SU-DHL-6 (cell line): Measurements from ENCODE around the gene NID1.
"Not testable (repeated sequence)": the region's sequence is repeated elsewhere in the genome, so short reads cannot be mapped to it uniquely, and the experiment has no call there.

Source experiments
- H2AFZ ChIP-seq: fragments of 200-600 bp; sonication (generic); 2 replicates; pipeline ENCODE4 v1.6.1; 2014; ENCODE audit warnings: low read depth, mild to moderate bottlenecking, moderate library complexity, mixed read lengths, antibody characterized with exemption, low read length; ENCODE audit not compliant: severe bottlenecking
- H3F3A ChIP-seq: fragments of 200-600 bp; shearing (Covaris generic); 2 replicates; pipeline ENCODE4 v1.6.0; 2016; ENCODE audit warnings: antibody characterized with exemption, mild to moderate bottlenecking; ENCODE audit not compliant: insufficient read depth
- H3K27ac ChIP-seq: fragments of 200-600 bp; sonication (generic); 2 replicates; pipeline ENCODE4 v1.5.1; 2016; ENCODE audit warnings: low read depth, mild to moderate bottlenecking, low read length, moderate library complexity, mixed read lengths
- H3K27me3 ChIP-seq: fragments of 200-600 bp; sonication (generic), shearing (Covaris generic); 2 replicates; pipeline ENCODE4 v1.6.0; 2014; ENCODE audit warnings: mild to moderate bottlenecking, low read length
- H3K36me3 ChIP-seq: fragments of 200-600 bp; sonication (generic); 2 replicates; pipeline ENCODE4 v1.6.1; 2014; ENCODE audit warnings: mild to moderate bottlenecking, low read length, mixed read lengths
- H3K4me2 ChIP-seq: fragments of 300-600, 200-600 bp; shearing (Covaris generic), sonication (generic); 2 replicates; pipeline ENCODE4 v1.6.0; 2014; ENCODE audit warnings: low read length, low read depth, mild to moderate bottlenecking; ENCODE audit not compliant: poor library complexity, severe bottlenecking
- H3K4me3 ChIP-seq: fragments of 200-600 bp; sonication (generic); 2 replicates; pipeline ENCODE4 v1.5.1; 2014; ENCODE audit warnings: antibody characterized with exemption, low read length, mild to moderate bottlenecking, mixed read lengths; ENCODE audit not compliant: insufficient read depth, poor library complexity, severe bottlenecking
- H3K79me2 ChIP-seq: fragments of 200-600 bp; sonication (generic); 2 replicates; pipeline ENCODE4 v1.6.1; 2014; ENCODE audit warnings: mild to moderate bottlenecking, low read length, moderate library complexity; ENCODE audit not compliant: insufficient read depth
- H3K9ac ChIP-seq: fragments of 200-600 bp; sonication (generic); 2 replicates; pipeline ENCODE4 v1.7.0; 2014; ENCODE audit warnings: mild to moderate bottlenecking, low read length
- H3K9me2 ChIP-seq: fragments of 200-600 bp; sonication (generic); replicated peaks from 2 replicates; pipeline ENCODE4 v1.6.1; 2014; ENCODE audit warnings: low read length; ENCODE audit not compliant: insufficient read depth
- H3K9me3 ChIP-seq: fragments of 200-600 bp; sonication (generic); 2 replicates; pipeline ENCODE4 v1.6.1; 2014; ENCODE audit warnings: low read length, mixed read lengths; ENCODE audit not compliant: insufficient read depth
- H4K20me1 ChIP-seq: fragments of 200-600 bp; sonication (generic); 2 replicates; pipeline ENCODE4 v1.6.1; 2014; ENCODE audit warnings: low read depth, mild to moderate bottlenecking, antibody characterized with exemption, low read length, moderate library complexity, mixed read lengths
- EZH2phosphoT487 ChIP-seq: fragments of 200-600 bp; sonication (generic), shearing (Covaris generic); conservative IDR thresholded peaks from 2 replicates; pipeline ENCODE4 v1.6.1; 2018; ENCODE audit warnings: mild to moderate bottlenecking, antibody characterized with exemption, low read length, moderate library complexity, mixed read lengths
- TF ChIP-seq, protein P1 (sequence below): fragments of 200-600 bp; sonication (generic); IDR thresholded peaks from one replicate; pipeline ENCODE4 v1.5.1; 2017; ENCODE audit warnings: antibody characterized with exemption, mild to moderate bottlenecking, low read length, moderate library complexity; ENCODE audit not compliant: insufficient read depth, poor library complexity, severe bottlenecking

NID1 gene

DNA sequence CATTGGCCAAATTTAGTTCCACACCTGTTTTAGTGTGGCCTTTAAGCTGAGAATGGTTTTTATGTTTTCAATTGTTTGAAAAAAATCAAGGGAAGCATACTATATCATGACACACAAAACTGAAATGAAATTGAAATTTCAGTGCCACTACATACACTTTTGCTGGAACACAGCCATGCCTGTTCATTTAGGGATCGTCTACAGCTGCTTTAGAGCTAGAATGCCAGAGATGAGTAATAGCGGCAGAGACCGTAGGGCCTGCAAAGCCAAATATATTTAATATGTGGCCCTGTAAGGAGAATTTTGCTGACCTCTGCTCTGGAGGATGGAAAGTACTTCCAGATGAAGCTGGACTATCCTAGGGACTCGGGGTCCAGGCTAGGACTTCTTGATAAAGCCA, 135.7 kb downstream of the NID1 start:
- Histone ChIP-seq H3K27me3 (no peaks in the 10 kb centered on the region; the same call in 1 of the 2 replicates), H2AFZ (no peak overlapping the region), H3K9me3 (no peaks in the 10 kb centered on the region), H3K4me2 (no peak overlapping the region), H3K9ac (no peak overlapping the region), H3F3A (no peaks in the 10 kb centered on the region), H3K4me3 (no peak overlapping the region), H4K20me1 (no peaks in the 10 kb centered on the region), H3K27ac (no peak overlapping the region), H3K36me3 (no peaks in the 10 kb centered on the region), H3K79me2 (no peaks in the 10 kb centered on the region), H3K9me2 (no peaks in the 10 kb centered on the region)
- no peak for TF ChIP-seq EZH2phosphoT487
- TF ChIP-seq, protein P1, sequence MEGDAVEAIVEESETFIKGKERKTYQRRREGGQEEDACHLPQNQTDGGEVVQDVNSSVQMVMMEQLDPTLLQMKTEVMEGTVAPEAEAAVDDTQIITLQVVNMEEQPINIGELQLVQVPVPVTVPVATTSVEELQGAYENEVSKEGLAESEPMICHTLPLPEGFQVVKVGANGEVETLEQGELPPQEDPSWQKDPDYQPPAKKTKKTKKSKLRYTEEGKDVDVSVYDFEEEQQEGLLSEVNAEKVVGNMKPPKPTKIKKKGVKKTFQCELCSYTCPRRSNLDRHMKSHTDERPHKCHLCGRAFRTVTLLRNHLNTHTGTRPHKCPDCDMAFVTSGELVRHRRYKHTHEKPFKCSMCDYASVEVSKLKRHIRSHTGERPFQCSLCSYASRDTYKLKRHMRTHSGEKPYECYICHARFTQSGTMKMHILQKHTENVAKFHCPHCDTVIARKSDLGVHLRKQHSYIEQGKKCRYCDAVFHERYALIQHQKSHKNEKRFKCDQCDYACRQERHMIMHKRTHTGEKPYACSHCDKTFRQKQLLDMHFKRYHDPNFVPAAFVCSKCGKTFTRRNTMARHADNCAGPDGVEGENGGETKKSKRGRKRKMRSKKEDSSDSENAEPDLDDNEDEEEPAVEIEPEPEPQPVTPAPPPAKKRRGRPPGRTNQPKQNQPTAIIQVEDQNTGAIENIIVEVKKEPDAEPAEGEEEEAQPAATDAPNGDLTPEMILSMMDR: no peak

DNA sequence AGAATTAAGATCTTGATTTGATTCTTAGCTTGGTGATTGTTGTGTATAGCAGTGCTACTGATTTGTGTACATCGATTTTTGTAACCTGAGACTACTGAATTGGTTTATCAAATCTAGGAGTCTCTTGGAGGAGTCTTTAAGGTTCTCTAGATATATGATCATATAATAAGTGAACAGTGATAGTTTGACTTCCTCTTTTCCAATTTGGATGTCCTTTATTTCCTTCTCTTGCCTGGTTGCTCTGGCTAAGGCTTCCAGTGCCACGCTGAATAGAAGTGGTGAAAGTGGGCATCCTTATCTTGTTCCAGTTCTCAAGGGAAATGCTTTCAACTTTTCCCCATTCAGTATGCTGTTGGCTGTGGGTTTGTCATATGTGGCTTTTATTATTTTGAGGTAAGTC, 136.7 kb downstream of the NID1 start:
- no peak overlapping the region for H3K4me3 ChIP-seq
- H2AFZ ChIP-seq: no peak overlapping the region
- no peaks in the 10 kb centered on the region; the same call in 1 of the 2 replicates for H3K27me3 ChIP-seq
- H3K4me2 ChIP-seq: no peak overlapping the region
- no peaks in the 10 kb centered on the region for H3K36me3 ChIP-seq
- H3K9me3 ChIP-seq: no peaks in the 10 kb centered on the region
- no peaks in the 10 kb centered on the region for H3K79me2 ChIP-seq
- no peaks in the 10 kb centered on the region for H3K9me2 ChIP-seq
- TF ChIP-seq, protein P1: no peak
- no peak for TF ChIP-seq EZH2phosphoT487
- no peak overlapping the region for H3K27ac ChIP-seq
- no peak overlapping the region for H3K9ac ChIP-seq
- H4K20me1 ChIP-seq: no peaks in the 10 kb centered on the region
- no peaks in the 10 kb centered on the region for H3F3A ChIP-seq

DNA sequence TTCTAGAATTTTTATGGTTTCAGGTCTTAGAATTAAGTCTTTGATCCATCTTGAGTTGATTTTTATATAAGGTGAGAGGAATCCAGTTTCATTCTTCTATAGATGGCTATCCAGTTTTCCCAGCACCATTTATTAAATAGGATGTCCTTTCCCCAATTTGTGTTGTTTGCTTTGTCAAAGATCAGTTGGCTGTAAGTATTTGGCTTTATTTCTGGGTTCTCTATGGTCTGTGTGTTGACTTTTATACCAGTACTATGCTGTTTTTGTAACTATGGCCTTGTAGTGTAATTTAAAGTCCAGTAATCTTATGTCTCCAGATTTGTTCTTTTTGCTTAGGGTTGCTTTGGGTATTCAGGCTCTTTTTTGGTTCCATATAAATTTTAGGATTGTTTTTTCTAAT, 137.3 kb downstream of the NID1 start:
- H3K79me2 ChIP-seq, H3K27me3 ChIP-seq, H4K20me1 ChIP-seq, H3K4me2 ChIP-seq, H3F3A ChIP-seq, H2AFZ ChIP-seq, H3K36me3 ChIP-seq, H3K9me2 ChIP-seq, H3K9ac ChIP-seq, H3K4me3 ChIP-seq, H3K9me3 ChIP-seq, H3K27ac ChIP-seq: not testable (repeated sequence)
